Spleen (tissue), 7 donors: ENCODE results near the gene KDR.

Experiments
- POLR2AphosphoS5 ChIP-seq, 3 donors: sonication (generic); formaldehyde crosslinking; IDR thresholded peaks; one replicate each; pipeline ENCODE4 v1.5.1; 2017; ENCODE audit warnings: antibody characterized with exemption in 3 of 3
- TF ChIP-seq, protein P1 (sequence below), 11 experiments: fragments of 200-600 bp in 7 of 11; fragments of 450-650 bp in 4 of 11; sonication (generic) in 4 of 11; IDR thresholded peaks in 8 of 11; conservative IDR thresholded peaks in 3 of 11; 1 replicate in 7 of 11; 2 replicates in 4 of 11; pipeline versions ENCODE4 v1.4.0 to v1.8.0; 2016 to 2021; ENCODE audit warnings: antibody characterized with exemption in 11 of 11, inconsistent platforms in 4 of 11, mild to moderate bottlenecking in 1 of 11
- donor health status: DM: no; HTN: no; CAD: no; lungs with moderate emphysema.
- donor health status: DM: no; HTN: no; CAD: no.
- donor health status: DM: no; HTN: no; CAD: no.

DNA sequence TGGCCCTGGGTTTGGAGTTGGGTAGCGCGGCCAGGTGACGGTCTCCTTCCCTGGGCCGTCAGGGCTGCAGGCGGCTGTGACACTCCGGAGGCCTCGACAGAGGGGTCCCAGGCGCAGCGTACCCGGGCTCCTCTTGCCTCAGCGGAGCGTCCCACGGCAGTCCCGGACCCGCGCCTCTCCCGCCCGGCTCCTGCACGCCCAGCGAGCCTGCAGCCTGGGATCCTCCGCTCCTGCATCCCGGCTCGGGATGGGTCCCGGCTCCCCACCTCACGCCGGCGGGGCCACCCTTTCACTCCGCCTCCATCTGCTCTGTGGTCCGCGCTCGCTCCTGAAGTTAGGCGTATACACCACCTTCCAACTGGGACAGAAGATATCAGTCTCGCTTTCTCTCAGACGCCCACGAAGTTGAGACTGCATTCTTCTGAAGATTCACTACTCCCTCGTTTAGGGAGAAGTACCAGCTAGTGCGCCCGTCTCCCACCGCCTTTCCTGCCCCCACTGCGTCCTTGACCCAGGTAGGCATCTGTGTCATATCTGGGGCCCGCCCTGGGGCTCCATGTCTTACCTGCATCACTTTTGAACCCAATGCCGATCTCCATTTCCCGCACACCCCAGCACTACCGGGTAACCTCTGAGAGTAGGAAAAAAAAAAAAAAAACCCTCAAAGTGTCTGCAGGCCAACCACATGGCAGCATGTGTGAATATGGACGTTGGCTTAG lies 32.3 kb upstream of the KDR start:
- TF ChIP-seq, protein P1, sequence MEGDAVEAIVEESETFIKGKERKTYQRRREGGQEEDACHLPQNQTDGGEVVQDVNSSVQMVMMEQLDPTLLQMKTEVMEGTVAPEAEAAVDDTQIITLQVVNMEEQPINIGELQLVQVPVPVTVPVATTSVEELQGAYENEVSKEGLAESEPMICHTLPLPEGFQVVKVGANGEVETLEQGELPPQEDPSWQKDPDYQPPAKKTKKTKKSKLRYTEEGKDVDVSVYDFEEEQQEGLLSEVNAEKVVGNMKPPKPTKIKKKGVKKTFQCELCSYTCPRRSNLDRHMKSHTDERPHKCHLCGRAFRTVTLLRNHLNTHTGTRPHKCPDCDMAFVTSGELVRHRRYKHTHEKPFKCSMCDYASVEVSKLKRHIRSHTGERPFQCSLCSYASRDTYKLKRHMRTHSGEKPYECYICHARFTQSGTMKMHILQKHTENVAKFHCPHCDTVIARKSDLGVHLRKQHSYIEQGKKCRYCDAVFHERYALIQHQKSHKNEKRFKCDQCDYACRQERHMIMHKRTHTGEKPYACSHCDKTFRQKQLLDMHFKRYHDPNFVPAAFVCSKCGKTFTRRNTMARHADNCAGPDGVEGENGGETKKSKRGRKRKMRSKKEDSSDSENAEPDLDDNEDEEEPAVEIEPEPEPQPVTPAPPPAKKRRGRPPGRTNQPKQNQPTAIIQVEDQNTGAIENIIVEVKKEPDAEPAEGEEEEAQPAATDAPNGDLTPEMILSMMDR (IDR thresholded peaks at IDR 0.05 in 8 of 11, conservative IDR thresholded peaks at IDR 0.05 in 3 of 11): no peak
- TF ChIP-seq POLR2AphosphoS5 (IDR thresholded peaks at IDR 0.05): no peak
